Lower leg skin (tissue), 4 donors: ENCODE measurements around the gene STUB1. TPM values are rescaled to one million over a fixed set of nuclear protein-coding genes. Genes with fewer than 3 reads are reported as not detected.

Experiments
- DNase-seq, 2 donors: peaks; one replicate each; pipeline ENCODE4 v3.0.0-alpha.2; 2019; ENCODE audit warnings: low spot score in 2 of 2
- H3K4me3 ChIP-seq: fragments of 200-600 bp; sonication (generic); 2 replicates; pipeline ENCODE4 v1.5.1; 2017; ENCODE audit warnings: mild to moderate bottlenecking, low read depth; ENCODE audit not compliant: poor library complexity, severe bottlenecking
- POLR2A ChIP-seq, 2 donors: fragments of 450-650 bp; IDR thresholded peaks; one replicate each; pipeline ENCODE4 v1.6.1; 2016 to 2017; ENCODE audit warnings: antibody characterized with exemption in 2 of 2, mild to moderate bottlenecking in 1 of 2, moderate library complexity in 1 of 2
- WGBS, 2 donors: methylation state at CpG; one replicate each; pipeline ENCODE4 v1.1.5; 2018; 5-methylcytosine and 5-hydroxymethylcytosine counted together
- intact Hi-C: fragments of 100-400 bp; cut with DNase I; formaldehyde crosslinking; loops from one replicate; pipeline ENCODE4 v1.15.0; 2023; ENCODE audit warnings: low total_unique reads
- total RNA-seq, 4 donors: library from RNA; depleted of rRNA; stranded (reverse); fragments of >200 nt; gene quantifications; one replicate each; pipeline ENCODE4 v1.1.0, GENCODE V29; 2016
- TF ChIP-seq, protein P1 (sequence below), 3 donors: fragments of 450-650 bp; IDR thresholded peaks; one replicate each; pipeline ENCODE4 v1.5.1; 2016; ENCODE audit warnings: antibody characterized with exemption in 3 of 3, mild to moderate bottlenecking in 3 of 3, moderate library complexity in 2 of 3

The STUB1 gene
- total RNA-seq, 4 donors from 2014 or later = 195 to 272 (median 198) TPM

DNA sequence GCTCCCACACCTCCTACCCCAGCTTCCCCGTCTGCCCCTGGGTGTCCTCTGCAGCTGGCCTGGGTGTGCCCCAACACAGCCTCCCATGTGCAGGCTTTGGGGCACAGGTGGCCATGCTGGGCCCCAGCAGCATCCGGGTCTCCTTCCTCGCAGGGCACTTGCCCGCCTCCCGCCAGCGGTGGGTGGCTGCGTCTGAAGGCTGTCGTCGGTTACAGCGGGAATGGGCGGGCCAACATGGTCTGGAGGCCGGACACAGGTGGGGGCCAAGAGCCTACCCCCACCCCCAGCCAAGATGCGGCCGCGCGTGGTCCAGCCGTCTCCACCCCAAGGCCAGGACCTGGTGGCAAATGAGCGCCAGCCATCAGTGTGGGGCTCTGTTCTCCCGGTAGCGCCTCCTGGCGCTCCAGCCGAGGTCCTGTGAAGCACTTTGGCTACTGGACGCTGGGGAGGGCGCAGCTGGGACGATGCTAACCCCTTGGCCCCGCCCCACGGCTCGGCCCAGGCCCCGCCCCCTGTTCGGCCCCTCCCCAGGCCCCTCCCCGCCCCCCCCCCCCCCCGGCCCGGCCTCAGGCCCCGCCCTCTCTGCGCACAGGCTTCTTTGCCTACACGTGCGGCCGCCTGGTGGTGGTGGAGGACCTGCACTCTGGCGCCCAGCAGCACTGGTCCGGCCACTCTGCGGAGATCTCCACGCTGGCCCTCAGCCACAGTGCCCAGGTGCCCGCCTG is 19.6 kb upstream of the STUB1 start:
- peak; percentile 68 to 96 for DNase-seq
- H3K4me3 ChIP-seq = no peak overlapping the region
- intact Hi-C loops = loop anchor here (10.0 kb wide), 1 partner anchor 116 kb away; no protein-coding TSS in a partner anchor
- TF ChIP-seq, protein P1, sequence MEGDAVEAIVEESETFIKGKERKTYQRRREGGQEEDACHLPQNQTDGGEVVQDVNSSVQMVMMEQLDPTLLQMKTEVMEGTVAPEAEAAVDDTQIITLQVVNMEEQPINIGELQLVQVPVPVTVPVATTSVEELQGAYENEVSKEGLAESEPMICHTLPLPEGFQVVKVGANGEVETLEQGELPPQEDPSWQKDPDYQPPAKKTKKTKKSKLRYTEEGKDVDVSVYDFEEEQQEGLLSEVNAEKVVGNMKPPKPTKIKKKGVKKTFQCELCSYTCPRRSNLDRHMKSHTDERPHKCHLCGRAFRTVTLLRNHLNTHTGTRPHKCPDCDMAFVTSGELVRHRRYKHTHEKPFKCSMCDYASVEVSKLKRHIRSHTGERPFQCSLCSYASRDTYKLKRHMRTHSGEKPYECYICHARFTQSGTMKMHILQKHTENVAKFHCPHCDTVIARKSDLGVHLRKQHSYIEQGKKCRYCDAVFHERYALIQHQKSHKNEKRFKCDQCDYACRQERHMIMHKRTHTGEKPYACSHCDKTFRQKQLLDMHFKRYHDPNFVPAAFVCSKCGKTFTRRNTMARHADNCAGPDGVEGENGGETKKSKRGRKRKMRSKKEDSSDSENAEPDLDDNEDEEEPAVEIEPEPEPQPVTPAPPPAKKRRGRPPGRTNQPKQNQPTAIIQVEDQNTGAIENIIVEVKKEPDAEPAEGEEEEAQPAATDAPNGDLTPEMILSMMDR (IDR thresholded peaks at IDR 0.05) = no peak
- no peak for TF ChIP-seq POLR2A (IDR thresholded peaks at IDR 0.05)
- 31 to 65% methylated on average over 17 to 23 of the region's 43 CpGs for WGBS, 2 donors

DNA sequence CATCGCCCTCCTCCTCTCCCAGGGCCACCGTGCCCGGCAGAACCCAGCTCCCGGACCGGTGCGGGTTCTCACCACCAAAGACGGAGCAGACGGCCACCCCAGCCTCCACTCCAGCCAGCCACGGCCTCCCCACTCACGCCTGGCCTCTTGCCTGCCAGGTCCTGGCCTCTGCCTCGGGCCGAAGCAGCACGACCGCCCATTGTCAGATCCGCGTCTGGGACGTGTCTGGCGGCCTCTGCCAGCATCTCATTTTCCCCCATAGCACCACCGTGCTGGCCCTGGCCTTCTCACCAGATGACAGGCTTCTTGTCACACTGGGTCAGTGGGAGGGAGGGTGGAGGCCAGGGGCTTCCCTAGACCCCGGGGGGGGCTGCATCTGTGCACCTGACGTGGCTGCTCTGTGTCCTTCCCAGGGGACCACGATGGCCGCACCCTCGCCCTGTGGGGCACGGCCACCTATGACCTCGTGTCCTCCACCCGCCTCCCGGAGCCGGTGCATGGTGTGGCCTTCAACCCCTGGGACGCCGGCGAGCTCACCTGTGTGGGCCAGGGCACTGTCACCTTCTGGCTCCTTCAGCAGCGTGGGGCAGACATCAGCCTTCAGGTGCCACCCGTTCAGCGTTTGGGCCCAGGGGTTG is 18.9 kb upstream of the STUB1 start:
- DNase-seq = no peak
- WGBS, 2 donors = 53 to 79% methylated on average over 29 to 32 of the region's 35 CpGs
- TF ChIP-seq, protein P1 (IDR thresholded peaks at IDR 0.05) = no peak
- no peak for TF ChIP-seq POLR2A (IDR thresholded peaks at IDR 0.05)
- no peak overlapping the region for H3K4me3 ChIP-seq
- intact Hi-C loops = loop anchor here (10.0 kb wide), 1 partner anchor 117 kb away; no protein-coding TSS in a partner anchor

DNA sequence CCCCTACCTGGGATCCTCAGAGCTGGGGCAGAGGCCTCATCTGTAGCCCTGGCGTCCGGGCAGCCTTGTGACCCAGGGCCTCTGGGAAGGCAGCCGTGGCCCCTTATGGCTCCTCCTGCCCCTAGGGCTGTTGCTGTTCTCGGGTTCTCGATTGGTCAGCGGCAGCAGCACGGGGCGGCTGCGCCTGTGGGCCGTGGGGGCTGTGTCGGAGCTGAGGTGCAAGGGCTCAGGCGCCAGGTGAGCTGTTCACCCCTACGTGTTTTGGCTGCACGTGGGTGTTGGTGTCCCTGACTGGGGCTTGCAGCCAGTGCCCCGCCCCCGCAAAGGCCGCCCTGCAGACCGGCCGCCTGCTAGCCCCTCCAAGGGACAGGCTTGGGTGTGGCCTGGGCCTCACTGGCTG is 18.1 kb upstream of the STUB1 start:
- intact Hi-C loops = loop anchor here (10.0 kb wide), 1 partner anchor 117 kb away; no protein-coding TSS in a partner anchor
- 92% methylated on average over 7 to 15 of the region's 19 CpGs for WGBS, 2 donors
- no peak overlapping the region for H3K4me3 ChIP-seq
- DNase-seq = no peak
- TF ChIP-seq POLR2A (IDR thresholded peaks at IDR 0.05) = no peak
- TF ChIP-seq, protein P1 (IDR thresholded peaks at IDR 0.05) = no peak

DNA sequence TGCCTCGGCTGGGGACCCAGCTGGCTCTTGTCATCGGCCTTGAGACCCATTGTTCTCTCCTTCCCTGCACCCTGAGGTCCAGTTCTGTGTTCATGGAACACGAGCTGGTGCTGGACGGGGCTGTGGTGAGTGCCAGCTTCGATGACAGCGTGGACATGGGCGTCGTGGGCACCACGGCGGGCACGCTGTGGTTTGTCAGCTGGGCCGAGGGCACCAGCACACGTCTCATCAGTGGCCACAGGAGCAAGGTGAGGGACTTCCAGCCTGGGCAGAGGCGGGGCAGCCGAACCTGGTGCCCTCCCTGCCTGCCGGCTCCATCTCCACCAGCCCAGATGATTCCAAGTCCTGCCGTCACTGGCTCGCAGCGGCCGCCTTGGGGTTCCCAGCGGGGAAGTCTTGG is 17.6 kb upstream of the STUB1 start:
- TF ChIP-seq POLR2A (IDR thresholded peaks at IDR 0.05) = no peak
- TF ChIP-seq, protein P1 (IDR thresholded peaks at IDR 0.05) = no peak
- no peak for DNase-seq
- intact Hi-C loops = loop anchor here (10.0 kb wide), 1 partner anchor 118 kb away; no protein-coding TSS in a partner anchor
- 89 to 94% methylated on average over 17 to 18 of the region's 21 CpGs for WGBS, 2 donors
- no peak overlapping the region for H3K4me3 ChIP-seq

DNA sequence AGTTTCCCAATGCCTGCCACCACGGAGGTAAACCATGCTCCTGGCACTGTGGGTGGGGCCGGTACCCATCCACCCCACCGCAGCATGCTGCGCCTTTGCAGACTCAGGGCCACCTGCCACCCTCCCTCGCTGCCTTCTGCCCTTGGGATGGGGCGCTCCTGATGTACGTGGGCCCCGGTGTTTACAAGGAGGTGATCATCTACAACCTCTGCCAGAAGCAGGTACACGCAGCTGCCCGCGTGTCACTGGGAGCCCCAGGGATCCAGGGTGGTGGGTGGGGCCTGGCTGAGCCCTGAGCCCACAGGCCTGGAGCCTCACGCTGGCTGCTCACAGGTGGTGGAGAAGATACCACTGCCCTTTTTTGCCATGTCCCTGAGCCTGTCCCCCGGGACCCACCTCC is 13.6 kb upstream of the STUB1 start:
- intact Hi-C loops = loop anchor here (10.0 kb wide), 1 partner anchor 122 kb away; no protein-coding TSS in a partner anchor
- 66 to 72% methylated on average over 12 to 13 of the region's 13 CpGs for WGBS, 2 donors
- no peak for TF ChIP-seq POLR2A (IDR thresholded peaks at IDR 0.05)
- TF ChIP-seq, protein P1 (IDR thresholded peaks at IDR 0.05) = no peak
- no peak for DNase-seq
- no peak overlapping the region for H3K4me3 ChIP-seq
